Measurements from ENCODE around the gene CRIM1.

DNA sequence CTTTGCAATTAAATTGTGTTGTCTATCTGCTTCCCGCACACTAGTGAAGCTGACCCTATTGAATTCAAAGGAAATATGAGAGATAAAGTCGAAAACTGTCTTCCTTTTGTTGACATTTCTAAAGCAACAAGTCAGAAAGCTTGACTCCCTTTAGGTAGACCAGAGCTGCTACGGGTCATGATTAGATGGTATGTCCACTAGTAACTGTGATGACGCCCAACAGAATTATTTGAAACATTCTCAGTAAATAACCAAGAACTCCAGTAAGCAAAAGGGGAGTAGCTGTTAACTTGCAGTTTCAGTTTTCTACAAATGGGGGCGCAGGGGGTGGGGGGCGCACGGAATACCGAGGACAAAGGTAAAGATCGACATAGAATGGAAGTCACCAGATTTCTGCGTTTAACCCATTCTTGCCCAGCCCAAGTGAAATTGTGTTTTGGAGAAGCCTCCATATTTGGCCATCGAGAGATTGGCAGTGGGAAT lies 56.4 kb downstream of the CRIM1 start:
- TF ChIP-seq POLR2AphosphoS5 (IDR thresholded peaks at IDR 0.05) (no peak), POLR2A (IDR thresholded peaks at IDR 0.05) (no peak), EP300 (IDR thresholded peaks at IDR 0.05) (no peak)
- TF ChIP-seq, protein P1, sequence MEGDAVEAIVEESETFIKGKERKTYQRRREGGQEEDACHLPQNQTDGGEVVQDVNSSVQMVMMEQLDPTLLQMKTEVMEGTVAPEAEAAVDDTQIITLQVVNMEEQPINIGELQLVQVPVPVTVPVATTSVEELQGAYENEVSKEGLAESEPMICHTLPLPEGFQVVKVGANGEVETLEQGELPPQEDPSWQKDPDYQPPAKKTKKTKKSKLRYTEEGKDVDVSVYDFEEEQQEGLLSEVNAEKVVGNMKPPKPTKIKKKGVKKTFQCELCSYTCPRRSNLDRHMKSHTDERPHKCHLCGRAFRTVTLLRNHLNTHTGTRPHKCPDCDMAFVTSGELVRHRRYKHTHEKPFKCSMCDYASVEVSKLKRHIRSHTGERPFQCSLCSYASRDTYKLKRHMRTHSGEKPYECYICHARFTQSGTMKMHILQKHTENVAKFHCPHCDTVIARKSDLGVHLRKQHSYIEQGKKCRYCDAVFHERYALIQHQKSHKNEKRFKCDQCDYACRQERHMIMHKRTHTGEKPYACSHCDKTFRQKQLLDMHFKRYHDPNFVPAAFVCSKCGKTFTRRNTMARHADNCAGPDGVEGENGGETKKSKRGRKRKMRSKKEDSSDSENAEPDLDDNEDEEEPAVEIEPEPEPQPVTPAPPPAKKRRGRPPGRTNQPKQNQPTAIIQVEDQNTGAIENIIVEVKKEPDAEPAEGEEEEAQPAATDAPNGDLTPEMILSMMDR (IDR thresholded peaks at IDR 0.05): no peak
